ENCODE measurements around the gene SERPINA5.

- no peak for TF ChIP-seq CTCF (IDR thresholded peaks at IDR 0.05)
- TF ChIP-seq POLR2AphosphoS5 (IDR thresholded peaks at IDR 0.05; ENCODE audit: low read depth, low read length) = no peak
- no peak for TF ChIP-seq TCF7L2 (IDR thresholded peaks at IDR 0.05; ENCODE audit: low read depth, low read length)
- TF ChIP-seq SIN3A (IDR thresholded peaks at IDR 0.05; ENCODE audit: borderline replicate concordance, insufficient read depth, low read depth, low read length) = no peak
- TF ChIP-seq, protein P1, sequence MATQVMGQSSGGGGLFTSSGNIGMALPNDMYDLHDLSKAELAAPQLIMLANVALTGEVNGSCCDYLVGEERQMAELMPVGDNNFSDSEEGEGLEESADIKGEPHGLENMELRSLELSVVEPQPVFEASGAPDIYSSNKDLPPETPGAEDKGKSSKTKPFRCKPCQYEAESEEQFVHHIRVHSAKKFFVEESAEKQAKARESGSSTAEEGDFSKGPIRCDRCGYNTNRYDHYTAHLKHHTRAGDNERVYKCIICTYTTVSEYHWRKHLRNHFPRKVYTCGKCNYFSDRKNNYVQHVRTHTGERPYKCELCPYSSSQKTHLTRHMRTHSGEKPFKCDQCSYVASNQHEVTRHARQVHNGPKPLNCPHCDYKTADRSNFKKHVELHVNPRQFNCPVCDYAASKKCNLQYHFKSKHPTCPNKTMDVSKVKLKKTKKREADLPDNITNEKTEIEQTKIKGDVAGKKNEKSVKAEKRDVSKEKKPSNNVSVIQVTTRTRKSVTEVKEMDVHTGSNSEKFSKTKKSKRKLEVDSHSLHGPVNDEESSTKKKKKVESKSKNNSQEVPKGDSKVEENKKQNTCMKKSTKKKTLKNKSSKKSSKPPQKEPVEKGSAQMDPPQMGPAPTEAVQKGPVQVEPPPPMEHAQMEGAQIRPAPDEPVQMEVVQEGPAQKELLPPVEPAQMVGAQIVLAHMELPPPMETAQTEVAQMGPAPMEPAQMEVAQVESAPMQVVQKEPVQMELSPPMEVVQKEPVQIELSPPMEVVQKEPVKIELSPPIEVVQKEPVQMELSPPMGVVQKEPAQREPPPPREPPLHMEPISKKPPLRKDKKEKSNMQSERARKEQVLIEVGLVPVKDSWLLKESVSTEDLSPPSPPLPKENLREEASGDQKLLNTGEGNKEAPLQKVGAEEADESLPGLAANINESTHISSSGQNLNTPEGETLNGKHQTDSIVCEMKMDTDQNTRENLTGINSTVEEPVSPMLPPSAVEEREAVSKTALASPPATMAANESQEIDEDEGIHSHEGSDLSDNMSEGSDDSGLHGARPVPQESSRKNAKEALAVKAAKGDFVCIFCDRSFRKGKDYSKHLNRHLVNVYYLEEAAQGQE (IDR thresholded peaks at IDR 0.05; ENCODE audit: insufficient read depth in 1 of 2, low read depth in 2 of 2, low read length in 1 of 2) = no peak
Measured at GRCh38 chr14:94592457-94592856, 11.2 kb downstream of the SERPINA5 start.
